C4-2B (cell line): ENCODE data around the gene TMEM132E.

Experiments
- H3K27ac ChIP-seq: fragments of 450-650 bp; 2 replicates; pipeline ENCODE4 v1.5.1; 2017
- ZFX ChIP-seq: fragments of 450-650 bp; IDR thresholded peaks from 2 replicates; pipeline ENCODE4 v1.6.1; 2017
- TF ChIP-seq, protein P1 (sequence below): fragments of 450-650 bp; conservative IDR thresholded peaks from 2 replicates; pipeline ENCODE4 v1.5.1; 2017; ENCODE audit warnings: mild to moderate bottlenecking

Gene TMEM132E

DNA sequence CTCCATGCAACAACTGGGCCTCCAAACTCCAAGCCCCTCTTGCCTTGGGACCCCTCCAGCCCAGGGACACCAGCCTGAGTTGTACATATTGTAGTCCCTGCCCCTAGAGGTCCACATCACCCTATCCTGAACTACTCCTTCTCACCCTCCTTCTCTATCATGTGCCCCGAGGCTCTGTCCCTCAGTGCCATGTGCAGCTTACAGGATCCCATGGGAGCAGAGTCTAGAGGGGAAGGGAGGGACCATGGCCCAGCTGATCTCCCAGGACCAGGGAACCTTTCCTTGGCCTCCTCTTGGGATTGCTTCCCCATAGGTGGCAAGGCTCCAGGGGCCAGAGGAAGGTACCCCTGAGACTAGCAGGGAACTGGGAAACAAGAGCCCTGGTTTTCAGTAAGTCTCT, 35.3 kb downstream of the TMEM132E start:
- no peak overlapping the region for H3K27ac ChIP-seq
- no peak for TF ChIP-seq ZFX
- TF ChIP-seq, protein P1, sequence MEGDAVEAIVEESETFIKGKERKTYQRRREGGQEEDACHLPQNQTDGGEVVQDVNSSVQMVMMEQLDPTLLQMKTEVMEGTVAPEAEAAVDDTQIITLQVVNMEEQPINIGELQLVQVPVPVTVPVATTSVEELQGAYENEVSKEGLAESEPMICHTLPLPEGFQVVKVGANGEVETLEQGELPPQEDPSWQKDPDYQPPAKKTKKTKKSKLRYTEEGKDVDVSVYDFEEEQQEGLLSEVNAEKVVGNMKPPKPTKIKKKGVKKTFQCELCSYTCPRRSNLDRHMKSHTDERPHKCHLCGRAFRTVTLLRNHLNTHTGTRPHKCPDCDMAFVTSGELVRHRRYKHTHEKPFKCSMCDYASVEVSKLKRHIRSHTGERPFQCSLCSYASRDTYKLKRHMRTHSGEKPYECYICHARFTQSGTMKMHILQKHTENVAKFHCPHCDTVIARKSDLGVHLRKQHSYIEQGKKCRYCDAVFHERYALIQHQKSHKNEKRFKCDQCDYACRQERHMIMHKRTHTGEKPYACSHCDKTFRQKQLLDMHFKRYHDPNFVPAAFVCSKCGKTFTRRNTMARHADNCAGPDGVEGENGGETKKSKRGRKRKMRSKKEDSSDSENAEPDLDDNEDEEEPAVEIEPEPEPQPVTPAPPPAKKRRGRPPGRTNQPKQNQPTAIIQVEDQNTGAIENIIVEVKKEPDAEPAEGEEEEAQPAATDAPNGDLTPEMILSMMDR = no peak

DNA sequence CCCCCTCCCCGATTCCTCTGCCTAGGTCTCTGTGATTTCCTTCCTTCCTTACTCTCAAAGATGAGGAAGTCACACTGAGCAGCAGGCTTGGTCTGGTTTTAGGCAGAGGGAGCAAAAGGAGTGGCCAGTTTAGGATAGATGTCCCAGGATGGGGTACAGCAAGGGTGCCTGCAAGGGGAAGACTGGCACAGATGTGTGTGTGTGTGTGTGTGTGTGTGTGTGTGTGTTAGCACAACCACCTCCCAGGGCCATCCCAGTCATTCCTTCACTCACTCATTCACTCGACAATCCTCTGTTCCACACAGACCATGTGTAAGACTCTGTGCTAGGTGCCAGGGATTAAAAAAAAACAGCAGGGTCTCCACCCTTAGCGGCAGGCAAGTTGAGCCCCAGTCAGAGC, 35.9 kb downstream of the TMEM132E start:
- no peak overlapping the region for H3K27ac ChIP-seq
- no peak for TF ChIP-seq ZFX
- TF ChIP-seq, protein P1 = no peak

- TF ChIP-seq ZFX = no peak
- TF ChIP-seq, protein P1 = no peak
- no peak overlapping the region for H3K27ac ChIP-seq
Observed at GRCh38 chr17:34616148-34616547, 36.8 kb downstream of the TMEM132E start.

DNA sequence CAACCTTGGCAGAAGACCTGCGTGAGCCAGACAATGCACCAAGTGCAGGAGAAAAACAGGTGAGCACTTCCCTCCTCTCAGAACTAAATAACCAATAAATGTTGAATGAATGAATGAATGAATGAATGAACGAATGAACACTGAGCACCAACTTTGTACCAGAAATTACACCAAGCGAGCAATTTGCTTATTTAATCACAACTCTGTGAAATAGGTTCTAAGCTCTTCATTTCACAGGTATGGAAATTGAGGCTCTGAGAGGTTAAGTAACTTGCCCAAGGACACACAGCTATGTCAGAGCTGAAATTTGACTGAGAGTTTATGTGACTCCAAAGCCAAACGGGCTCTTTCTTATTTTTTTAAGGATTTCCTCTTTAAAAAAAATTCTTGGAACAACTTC, 38.0 kb downstream of the TMEM132E start:
- TF ChIP-seq, protein P1 = no peak
- TF ChIP-seq ZFX = no peak
- H3K27ac ChIP-seq = no peak overlapping the region

DNA sequence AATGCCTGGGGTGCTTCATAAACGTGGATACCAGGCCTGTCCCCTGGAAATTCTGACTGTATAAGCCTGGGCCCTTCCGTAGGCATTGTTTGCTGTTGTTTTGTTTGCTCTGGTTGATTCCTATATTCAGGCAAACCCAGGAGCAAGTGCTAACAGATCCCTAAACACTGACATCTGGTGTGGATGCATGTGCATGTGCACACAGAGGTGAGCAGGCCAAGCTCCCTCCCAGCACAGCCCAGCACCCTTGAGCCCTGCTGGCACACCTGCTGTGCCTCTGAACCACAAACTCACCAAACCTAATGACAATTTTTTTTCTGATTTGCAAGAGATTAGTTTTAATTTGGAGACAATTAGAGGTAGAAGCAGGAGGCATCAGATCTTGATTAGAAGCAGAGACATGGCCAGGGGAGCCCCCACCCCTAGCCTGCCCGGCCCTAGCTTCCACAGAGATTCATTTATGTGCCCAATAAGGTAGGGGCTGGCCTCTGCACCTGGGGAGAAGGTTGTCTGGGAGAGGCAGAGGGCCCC, 40.4 kb downstream of the TMEM132E start:
- H3K27ac ChIP-seq = no peak overlapping the region
- TF ChIP-seq, protein P1 = no peak
- TF ChIP-seq ZFX = no peak

DNA sequence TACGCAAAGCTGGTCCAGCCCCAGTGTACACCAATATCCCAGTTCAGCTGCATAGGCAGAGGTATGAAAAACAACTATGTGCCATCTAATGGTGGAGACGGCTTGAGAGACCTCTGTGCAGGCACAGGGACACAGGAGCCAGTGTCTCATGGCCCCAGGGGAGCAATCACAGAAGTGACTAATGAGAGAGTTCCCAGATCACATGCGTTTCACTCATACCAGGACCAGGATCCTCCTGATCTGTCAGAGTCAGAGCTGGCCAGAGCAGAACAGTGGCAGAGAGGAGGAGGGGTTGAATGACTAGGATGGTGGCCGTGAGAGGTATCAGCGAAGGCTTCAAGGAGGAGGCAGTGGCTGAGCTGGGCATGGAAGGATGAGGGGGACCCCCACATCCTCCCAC, 41.1 kb downstream of the TMEM132E start:
- no peak for TF ChIP-seq ZFX
- TF ChIP-seq, protein P1 = no peak
- H3K27ac ChIP-seq = no peak overlapping the region

DNA sequence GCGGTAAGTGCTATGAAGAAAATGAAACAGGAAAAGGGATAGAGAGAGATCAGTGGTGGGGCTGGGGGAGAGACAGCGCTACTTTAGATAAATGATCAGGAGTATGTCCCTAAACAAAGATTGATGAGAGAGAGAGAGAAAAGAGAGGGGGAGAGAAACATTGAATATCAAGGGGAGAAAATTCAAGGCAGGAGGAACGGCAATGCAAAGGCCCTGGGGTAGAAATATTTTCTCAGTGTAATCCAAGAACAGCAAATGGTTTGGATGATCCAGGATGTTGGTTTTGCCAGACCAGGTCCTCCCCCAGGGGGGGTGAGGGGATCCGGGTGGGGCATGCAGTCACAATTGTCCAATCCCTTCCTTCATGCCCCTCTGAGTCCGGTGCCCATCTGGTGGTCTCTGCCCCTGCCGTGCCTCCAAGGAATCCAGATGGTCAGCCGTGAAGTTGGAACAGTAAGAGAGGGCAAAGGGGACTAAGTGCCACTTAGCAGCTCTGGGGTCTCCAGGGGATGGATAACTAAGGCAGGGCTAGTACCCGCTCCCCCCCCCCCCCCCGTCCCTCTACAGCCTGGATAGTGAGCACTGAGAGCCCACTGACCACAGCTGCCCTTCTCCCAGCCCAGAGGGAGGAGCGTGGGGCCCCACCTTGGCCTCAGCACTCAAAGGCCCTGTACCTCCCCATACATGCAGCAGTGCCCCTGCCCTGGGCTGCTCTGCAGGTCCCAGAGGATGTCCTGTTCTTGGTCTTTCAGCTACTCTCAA, 43.7 kb downstream of the TMEM132E start:
- TF ChIP-seq, protein P1 = no peak
- no peak for TF ChIP-seq ZFX
- no peak overlapping the region for H3K27ac ChIP-seq
